GM21515 (cell line): ENCODE measurements around the gene AZU1.
"Not testable (repeated sequence)": the region's sequence is repeated elsewhere in the genome, so short reads cannot be mapped to it uniquely, and the experiment has no call there.

Experiments
- ATAC-seq: cut with Tn5 transposase; IDR thresholded peaks from one replicate; pipeline ENCODE4 v1.9.1; 2021; ENCODE audit not compliant: unreplicated experiment

Gene AZU1

DNA sequence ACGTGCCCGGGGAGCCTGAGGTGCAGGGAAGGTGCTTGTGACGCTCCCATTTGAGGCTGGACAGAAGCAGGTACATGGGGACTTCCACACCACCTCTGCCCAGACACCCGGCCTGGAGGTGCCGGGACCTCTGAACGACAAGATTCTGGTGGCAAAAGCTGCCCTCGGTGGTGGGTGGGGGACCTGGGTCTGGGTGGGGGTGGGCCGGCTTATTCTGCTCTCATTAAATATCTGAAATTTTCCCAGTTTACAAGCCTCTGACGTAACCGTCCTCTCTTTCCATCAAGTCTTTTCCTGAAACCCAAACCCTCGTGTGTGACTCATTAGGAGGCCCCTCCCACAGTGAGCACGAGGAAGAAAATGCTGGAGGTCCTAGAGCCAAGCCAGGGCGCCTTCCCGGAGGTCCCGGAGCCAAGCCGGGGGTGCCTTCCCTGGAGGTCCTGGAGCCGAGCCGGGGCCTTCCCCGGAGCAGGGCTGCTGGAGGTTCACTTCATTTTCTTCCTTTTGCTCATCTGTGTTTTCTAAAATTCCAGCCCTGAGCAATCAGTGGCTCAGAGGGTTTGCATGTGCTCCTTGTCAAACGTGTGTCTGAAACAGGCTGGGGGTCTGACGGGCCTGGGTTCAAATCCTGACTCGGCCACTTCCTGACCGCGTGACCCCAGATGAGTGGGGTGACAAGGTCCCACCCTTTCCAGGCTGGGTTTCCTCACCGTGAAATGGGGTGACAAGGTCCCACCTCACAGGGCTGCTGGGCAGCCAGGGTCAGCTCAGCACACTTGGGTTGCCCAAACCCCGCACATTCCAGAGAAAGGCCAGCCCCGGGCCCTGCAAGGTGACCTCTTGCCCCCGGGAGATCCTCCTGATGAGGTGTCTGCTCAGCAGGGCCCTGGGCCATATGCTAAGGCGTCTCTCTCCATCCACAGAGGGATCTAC, 41.9 kb downstream of the AZU1 start:
- no peak for ATAC-seq

DNA sequence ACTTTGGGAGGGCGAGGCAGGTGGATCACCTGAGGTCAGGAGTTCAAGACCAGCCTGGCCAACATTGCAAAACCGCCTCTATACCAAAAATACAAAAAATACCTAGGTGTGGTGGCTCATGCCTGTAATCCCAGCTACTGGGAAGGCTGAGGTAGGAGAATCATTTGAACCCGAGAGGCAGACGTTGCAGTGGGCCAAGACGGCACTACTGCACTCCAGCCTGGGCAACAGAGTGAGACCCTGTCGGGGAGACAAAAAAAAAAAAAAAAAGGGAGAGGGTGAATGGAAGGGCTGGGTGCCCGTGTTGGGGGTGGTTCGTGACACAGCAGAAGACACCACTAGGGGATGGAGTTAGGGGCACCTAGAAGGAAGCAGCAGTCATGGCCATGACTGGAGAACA, 42.7 kb downstream of the AZU1 start:
- no peak for ATAC-seq

DNA sequence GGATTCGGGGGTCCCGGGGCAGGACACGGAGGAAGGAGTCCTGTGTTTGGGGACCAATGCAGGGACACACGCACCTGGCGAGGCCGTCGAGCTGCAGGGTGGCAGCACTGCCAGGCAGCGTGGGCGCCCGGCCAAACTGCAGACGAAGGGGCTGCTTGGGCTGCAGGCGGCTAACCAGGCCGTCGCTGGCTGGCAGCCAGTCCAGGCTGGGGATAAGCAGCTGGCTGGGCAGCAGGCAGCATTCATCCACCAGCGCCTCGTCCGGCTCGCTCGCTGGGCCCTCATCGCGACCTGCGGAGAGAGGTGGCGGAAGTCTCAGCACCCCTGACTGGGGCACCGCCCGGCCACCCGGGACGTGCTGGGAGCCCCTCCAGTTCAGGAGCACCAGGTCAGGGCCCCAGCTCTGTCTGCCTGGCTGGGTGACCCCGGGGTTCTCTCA, 43.3 kb downstream of the AZU1 start:
- ATAC-seq = no peak

- no peak for ATAC-seq
Measured at GRCh38 chr19:871446-872265, 44.0 kb downstream of the AZU1 start.

- ATAC-seq = peak; percentile 37
Measured at GRCh38 chr19:872266-872951, 44.8 kb downstream of the AZU1 start.

- no peak for ATAC-seq
Measured at GRCh38 chr19:873084-873483, 45.4 kb downstream of the AZU1 start.

DNA sequence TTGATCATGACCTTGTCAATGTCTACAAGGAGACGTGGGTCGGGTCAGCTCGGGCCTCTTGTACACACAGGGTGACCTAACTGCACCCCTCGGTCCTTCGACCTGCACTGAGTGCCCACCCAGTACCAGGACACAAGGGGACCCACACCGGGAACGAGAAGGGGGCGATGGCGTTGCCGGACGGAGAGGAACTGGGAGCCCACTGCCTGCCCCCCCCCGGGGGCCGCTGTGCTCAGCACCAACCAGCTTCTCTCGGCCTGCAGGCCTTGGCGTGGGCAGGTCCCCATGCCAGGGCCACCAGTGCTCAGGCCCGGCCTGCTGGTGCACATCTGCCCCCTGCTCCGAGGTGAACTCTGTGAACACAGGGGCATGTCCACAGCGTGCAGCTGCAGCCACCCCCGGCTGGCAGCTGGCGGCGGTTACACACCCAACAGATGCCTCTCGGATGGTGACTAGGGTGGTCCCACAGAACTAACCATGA, 46.0 kb downstream of the AZU1 start:
- no peak for ATAC-seq

- ATAC-seq = no peak
Measured at GRCh38 chr19:875265-875879, 47.7 kb downstream of the AZU1 start.

DNA sequence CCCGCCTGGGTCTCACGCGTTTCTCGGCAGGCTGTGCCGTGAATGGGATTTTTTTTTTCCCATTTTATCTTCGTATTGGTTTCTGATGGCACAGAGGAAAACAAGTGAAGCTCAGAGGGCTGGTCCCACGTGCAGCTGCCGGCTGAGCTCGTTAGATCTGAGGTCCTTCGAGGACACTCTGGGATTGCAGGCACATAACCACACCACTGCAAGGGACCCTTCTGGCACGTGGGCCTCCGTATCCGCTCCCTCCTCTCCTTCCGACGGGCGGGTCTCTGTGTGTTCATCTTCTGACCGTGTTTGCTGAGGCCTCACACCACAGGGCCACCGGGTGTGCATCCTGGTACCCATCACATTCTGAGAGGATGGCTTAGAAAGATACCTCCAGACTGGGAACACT, 48.5 kb downstream of the AZU1 start:
- no peak for ATAC-seq

- ATAC-seq = no peak
Measured at GRCh38 chr19:876780-877314, 49.2 kb downstream of the AZU1 start.

DNA sequence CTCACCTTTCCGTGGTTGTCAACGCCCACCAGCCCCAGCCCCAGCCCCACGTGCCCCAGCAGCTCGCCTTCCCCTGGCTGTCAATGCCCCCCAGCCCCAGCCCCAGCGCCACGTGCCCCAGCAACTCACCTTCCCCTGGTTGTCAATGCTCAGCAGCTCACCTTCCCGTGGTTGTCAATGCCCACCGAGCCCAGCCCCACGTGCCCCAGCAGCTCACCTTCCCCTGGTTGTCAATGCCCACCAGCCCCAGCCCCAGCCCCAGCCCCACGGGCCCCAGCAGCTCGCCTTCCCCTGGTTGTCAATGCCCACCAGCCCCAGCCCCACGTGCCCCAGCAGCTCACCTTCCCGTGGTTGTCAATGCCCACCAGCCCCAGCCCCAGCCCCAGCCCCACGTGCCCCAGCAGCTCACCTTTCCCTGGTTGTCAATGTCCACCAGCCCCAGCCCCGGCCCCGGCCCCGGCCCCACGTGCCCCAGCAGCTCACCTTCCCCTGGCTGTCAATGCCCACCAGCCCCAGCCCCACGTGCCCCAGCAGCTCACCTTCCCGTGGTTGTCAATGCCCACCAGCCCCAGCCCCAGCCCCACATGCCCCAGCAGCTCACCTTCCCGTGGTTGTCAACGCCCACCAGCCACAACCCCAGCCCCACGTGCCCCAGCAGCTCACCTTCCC, 50.5 kb downstream of the AZU1 start:
- not testable (repeated sequence) for ATAC-seq

DNA sequence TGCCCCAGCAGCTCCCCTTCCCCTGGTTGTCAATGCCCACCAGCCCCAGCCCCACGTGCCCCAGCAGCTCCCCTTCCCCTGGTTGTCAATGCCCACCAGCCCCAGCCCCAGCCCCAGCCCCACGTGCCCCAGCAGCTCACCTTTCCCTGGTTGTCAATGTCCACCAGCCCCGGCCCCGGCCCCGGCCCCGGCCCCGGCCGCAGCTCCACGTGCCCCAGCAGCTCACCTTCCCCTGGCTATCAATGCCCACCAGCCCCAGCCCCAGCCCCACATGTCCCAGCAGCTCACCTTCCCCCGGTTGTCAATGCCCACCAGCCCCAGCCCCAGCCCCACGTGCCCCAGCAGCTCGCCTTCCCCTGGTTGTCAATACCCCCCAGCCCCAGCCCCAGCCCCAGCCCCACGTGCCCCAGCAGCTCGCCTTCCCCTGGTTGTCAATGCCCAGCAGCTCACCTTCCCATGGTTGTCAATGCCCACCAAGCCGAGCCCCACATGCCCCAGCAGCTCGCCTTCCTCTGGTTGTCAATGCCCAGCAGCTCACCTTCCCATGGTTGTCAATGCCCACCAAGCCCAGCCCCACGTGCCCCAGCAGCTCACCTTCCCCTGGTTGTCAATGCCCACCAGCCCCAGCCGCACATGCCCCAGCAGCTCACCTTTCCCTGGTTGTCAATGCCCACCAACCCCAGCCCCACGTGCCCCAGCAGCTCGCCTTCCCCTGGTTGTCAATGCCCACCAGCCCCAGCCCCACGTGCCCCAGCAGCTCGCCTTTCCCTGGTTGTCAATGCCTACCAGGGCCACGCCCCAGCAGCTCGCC, 51.3 kb downstream of the AZU1 start:
- ATAC-seq = not testable (repeated sequence)

GRCh38 chr19:879711-880438, 52.2 kb downstream of the AZU1 start:
- no peak for ATAC-seq
